KOPT-K1 (cell line): ENCODE data around the gene NLGN2.

Source experiments
- H3K27ac ChIP-seq: fragments of 200-600 bp; sonication (generic); 2 replicates; pipeline ENCODE4 v1.5.1; 2016; ENCODE audit warnings: antibody characterized with exemption, mild to moderate bottlenecking, low read depth, low read length; ENCODE audit not compliant: poor library complexity, severe bottlenecking
- H3K36me3 ChIP-seq: fragments of 200-600 bp; sonication (generic); 2 replicates; pipeline ENCODE4 v1.5.1; 2017; ENCODE audit warnings: antibody characterized with exemption, mild to moderate bottlenecking, low read length, moderate library complexity; ENCODE audit not compliant: insufficient read depth
- H3K9me3 ChIP-seq: fragments of 200-600 bp; sonication (generic); 2 replicates; pipeline ENCODE4 v1.5.1; 2017; ENCODE audit warnings: antibody characterized with exemption, low read length, mild to moderate bottlenecking; ENCODE audit not compliant: insufficient read depth, poor library complexity, severe bottlenecking

Gene NLGN2

GRCh38 chr17:7417056-7417655, 9.5 kb downstream of the NLGN2 start:
- Histone ChIP-seq H3K9me3 (no peaks in the 10 kb centered on the region), H3K36me3 (no peaks in the 10 kb centered on the region), H3K27ac (no peak overlapping the region)

- no peaks in the 10 kb centered on the region for H3K9me3 ChIP-seq
- no peaks in the 10 kb centered on the region for H3K36me3 ChIP-seq
- H3K27ac ChIP-seq, result no peak overlapping the region
These were observed 11.0 kb downstream of the NLGN2 start for GRCh38 chr17:7418472-7419152.

GRCh38 chr17:7419819-7420610, 12.4 kb downstream of the NLGN2 start, which contains the start of gene SPEM1:
TSS of gene SPEM1 (plus strand) at chr17:7420324. CDS start at chr17:7420385, 61 bp downstream.
- Histone ChIP-seq H3K36me3 (no peaks in the 10 kb centered on the region), H3K27ac (no peak within 1 kb of the TSS), H3K9me3 (no peaks in the 10 kb centered on the region)

- no peak overlapping the region for H3K27ac ChIP-seq
- no peaks in the 10 kb centered on the region for H3K9me3 ChIP-seq
- no peaks in the 10 kb centered on the region for H3K36me3 ChIP-seq
These were observed 13.5 kb downstream of the NLGN2 start for GRCh38 chr17:7421186-7421585.

- no peaks in the 10 kb centered on the region for H3K36me3 ChIP-seq
- no peaks in the 10 kb centered on the region for H3K9me3 ChIP-seq
These were observed 16.0 kb downstream of the NLGN2 start for GRCh38 chr17:7423679-7424078.

GRCh38 chr17:7425316-7425715, 17.7 kb downstream of the NLGN2 start, which contains the start of gene SPEM2:
TSS of gene SPEM2 (plus strand) at chr17:7425616. CDS start at chr17:7425689, 73 bp downstream.
- Histone ChIP-seq H3K36me3 (no peaks in the 10 kb centered on the region), H3K27ac (no peak within 1 kb of the TSS), H3K9me3 (no peaks in the 10 kb centered on the region)

More at GRCh38 chr17:7423679-7424078, 16.0 kb downstream of the NLGN2 start:
- H3K27ac ChIP-seq, result no peak overlapping the region

- Histone ChIP-seq H3K36me3 (no peaks in the 10 kb centered on the region), H3K27ac (no peak overlapping the region), H3K9me3 (no peaks in the 10 kb centered on the region)
These were observed 18.1 kb downstream of the NLGN2 start for GRCh38 chr17:7425756-7426155.

- no peaks in the 10 kb centered on the region for H3K9me3 ChIP-seq
- H3K36me3 ChIP-seq, result no peaks in the 10 kb centered on the region
- no peak overlapping the region for H3K27ac ChIP-seq
These were observed 18.7 kb downstream of the NLGN2 start for GRCh38 chr17:7426203-7426863.

- Histone ChIP-seq H3K9me3 (no peaks in the 10 kb centered on the region), H3K27ac (no peak overlapping the region), H3K36me3 (no peaks in the 10 kb centered on the region)
These were observed 19.3 kb downstream of the NLGN2 start for GRCh38 chr17:7426896-7427489.

- Histone ChIP-seq H3K9me3 (no peaks in the 10 kb centered on the region), H3K27ac (no peak overlapping the region), H3K36me3 (no peaks in the 10 kb centered on the region)
These were observed 19.9 kb downstream of the NLGN2 start for GRCh38 chr17:7427549-7427948.

- Histone ChIP-seq H3K36me3 (no peaks in the 10 kb centered on the region), H3K27ac (no peak within 1 kb of the TSS), H3K9me3 (no peaks in the 10 kb centered on the region)
These were observed 20.9 kb downstream of the NLGN2 start, which contains the start of gene SPEM3 for GRCh38 chr17:7428557-7428956. TSS of gene SPEM3 (plus strand) at chr17:7428857. CDS start at chr17:7428903, 46 bp downstream.

- no peak overlapping the region for H3K27ac ChIP-seq
- H3K9me3 ChIP-seq, result no peaks in the 10 kb centered on the region
- no peaks in the 10 kb centered on the region for H3K36me3 ChIP-seq
These were observed 22.1 kb downstream of the NLGN2 start for GRCh38 chr17:7429722-7430121.

GRCh38 chr17:7431231-7431630, 23.6 kb downstream of the NLGN2 start:
- Histone ChIP-seq H3K9me3 (no peaks in the 10 kb centered on the region), H3K27ac (no peak overlapping the region), H3K36me3 (no peaks in the 10 kb centered on the region)

- Histone ChIP-seq H3K9me3 (no peaks in the 10 kb centered on the region), H3K27ac (no peak overlapping the region), H3K36me3 (no peaks in the 10 kb centered on the region)
These were observed 24.7 kb downstream of the NLGN2 start for GRCh38 chr17:7432296-7432695.
